Stomach (tissue), 4 donors: ENCODE data around the gene PLCH2.

Experiments used
- EP300 ChIP-seq: sonication (generic); formaldehyde crosslinking; IDR thresholded peaks from one replicate; pipeline ENCODE4 v1.6.1; 2017; ENCODE audit warnings: antibody characterized with exemption
- POLR2A ChIP-seq, 4 donors: fragments of 450-650 bp; IDR thresholded peaks; one replicate each; pipeline ENCODE4 v1.6.1; 2016; ENCODE audit warnings: antibody characterized with exemption in 4 of 4, control low read depth in 2 of 4, mild to moderate bottlenecking in 1 of 4, moderate library complexity in 1 of 4
- POLR2AphosphoS5 ChIP-seq, 3 donors: sonication (generic); formaldehyde crosslinking; IDR thresholded peaks; one replicate each; pipeline ENCODE4 v1.6.1; 2016; ENCODE audit warnings: antibody characterized with exemption in 3 of 3
- TF ChIP-seq, protein P1 (sequence below), 7 experiments: fragments of 450-650 bp in 4 of 7; fragments of 200-600 bp in 3 of 7; sonication (generic) in 3 of 7; IDR thresholded peaks; one replicate each; pipeline ENCODE4 v1.5.1; 2016 to 2019; ENCODE audit warnings: antibody characterized with exemption in 7 of 7, control low read depth in 2 of 7, mild to moderate bottlenecking in 1 of 7

DNA sequence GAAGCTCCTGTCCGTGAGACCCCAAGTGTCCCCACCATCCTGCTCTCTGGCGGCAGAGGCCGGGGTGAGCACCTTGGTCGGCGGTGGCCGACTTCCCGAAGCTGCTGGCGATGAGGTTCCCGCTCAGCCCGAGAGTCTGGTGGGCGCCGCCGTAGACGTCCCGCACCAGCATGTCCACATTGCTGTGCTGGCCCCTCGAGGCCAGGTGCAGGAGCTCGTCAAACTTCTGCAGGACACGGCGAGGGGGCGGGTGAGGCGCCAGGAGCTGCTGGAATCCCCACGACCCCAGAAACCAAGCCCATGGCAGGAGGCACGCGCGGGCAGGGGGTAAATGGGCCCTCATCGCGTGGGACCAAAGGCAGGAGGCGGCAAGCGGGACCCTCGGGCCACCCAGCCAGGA lies 43.6 kb downstream of the PLCH2 start:
- TF ChIP-seq, protein P1, sequence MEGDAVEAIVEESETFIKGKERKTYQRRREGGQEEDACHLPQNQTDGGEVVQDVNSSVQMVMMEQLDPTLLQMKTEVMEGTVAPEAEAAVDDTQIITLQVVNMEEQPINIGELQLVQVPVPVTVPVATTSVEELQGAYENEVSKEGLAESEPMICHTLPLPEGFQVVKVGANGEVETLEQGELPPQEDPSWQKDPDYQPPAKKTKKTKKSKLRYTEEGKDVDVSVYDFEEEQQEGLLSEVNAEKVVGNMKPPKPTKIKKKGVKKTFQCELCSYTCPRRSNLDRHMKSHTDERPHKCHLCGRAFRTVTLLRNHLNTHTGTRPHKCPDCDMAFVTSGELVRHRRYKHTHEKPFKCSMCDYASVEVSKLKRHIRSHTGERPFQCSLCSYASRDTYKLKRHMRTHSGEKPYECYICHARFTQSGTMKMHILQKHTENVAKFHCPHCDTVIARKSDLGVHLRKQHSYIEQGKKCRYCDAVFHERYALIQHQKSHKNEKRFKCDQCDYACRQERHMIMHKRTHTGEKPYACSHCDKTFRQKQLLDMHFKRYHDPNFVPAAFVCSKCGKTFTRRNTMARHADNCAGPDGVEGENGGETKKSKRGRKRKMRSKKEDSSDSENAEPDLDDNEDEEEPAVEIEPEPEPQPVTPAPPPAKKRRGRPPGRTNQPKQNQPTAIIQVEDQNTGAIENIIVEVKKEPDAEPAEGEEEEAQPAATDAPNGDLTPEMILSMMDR (IDR thresholded peaks at IDR 0.05) = no peak
- no peak for TF ChIP-seq EP300
- no peak for TF ChIP-seq POLR2A (IDR thresholded peaks at IDR 0.05)
- TF ChIP-seq POLR2AphosphoS5 (IDR thresholded peaks at IDR 0.05) = no peak
